HG03460 (cell line): ENCODE measurements around the gene CXCR3.
"Not testable (repeated sequence)": the region's sequence is repeated elsewhere in the genome, so short reads cannot be mapped to it uniquely, and the experiment has no call there.

Source experiments
- ATAC-seq: cut with Tn5 transposase; IDR thresholded peaks from one replicate; pipeline ENCODE4 v1.9.1; 2021; ENCODE audit not compliant: unreplicated experiment

The CXCR3 gene

DNA sequence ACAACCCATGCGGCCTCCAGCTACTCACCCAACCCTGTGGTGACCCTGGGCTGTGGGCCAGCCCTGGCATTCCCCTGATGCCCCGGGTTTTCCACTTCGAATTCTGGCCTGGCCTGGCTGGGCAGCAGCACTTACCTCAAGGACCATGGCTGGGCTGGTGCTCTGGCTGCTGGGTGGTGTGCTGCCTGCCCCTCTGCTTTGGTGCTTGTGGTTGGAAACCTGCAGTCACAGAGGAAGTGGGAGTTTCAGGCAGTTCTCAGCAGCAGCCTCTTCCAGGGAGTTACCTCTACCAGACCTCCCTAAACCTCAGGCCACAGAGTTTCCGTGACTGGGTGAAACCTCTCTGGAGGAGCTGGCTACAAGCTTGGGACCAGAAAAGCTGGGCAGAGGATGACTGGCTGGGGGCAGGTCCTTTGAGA lies at the start of gene CXCR3:
TSS of gene CXCR3 (minus strand) at position 209 of the 419 bp plus-strand sequence. CDS start at position 147, 62 bp downstream.
- peak; percentile 61 for ATAC-seq

- ATAC-seq, result no peak
Measured at GRCh38 chrX:71667328-71668247, 49.3 kb upstream of the CXCR3 start, which contains the start of gene LOC101059915. Gene LOC101059915 (plus strand): TSS chrX:71667546.

DNA sequence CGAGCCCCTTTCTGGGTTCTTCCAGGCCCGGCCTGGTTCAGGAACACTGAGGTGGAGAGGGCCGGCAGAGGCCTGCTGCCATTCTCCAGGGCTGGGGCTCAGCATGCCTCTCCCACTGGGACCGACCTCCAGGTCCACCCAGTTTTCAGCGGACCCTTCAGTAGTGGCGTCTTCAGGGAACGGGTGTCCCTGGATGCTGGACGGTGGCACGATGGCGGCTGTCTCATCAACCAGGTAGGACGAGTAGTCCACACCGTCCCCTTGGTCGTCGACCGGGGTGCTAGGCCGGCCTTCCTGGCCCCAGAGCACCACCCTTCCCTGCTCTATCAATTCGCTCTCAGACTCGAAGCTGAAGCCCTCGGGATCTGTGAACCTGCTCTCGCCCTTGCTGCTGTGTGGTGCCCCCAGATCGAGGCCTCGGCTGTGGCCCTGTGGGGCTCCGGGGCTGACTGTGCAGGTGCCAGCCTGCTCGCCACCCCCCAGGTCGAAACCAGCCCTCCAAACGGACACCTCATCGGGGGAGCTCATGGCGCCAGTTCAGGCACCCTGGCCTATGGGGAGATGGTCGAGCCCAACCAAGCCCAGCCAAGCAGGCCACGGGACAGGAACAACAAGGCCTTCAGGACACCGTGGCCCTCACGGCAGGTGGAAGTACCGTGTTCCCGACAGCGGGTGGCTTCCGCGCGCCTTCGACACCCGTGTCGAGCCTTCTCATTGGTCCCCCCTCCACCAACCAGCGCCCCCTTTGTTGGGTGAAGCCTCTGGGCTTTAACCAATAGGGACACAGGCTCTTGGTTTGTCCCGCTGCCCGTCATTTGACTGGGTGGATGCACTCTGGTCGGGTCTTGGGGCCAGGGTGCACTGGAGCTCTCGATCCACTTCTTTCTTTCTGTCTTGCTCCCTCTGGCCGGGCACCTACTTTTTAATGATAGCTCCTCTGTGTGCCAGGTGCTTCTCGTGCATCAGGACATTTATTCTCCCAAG lies 48.2 kb upstream of the CXCR3 start:
- ATAC-seq, result no peak

DNA sequence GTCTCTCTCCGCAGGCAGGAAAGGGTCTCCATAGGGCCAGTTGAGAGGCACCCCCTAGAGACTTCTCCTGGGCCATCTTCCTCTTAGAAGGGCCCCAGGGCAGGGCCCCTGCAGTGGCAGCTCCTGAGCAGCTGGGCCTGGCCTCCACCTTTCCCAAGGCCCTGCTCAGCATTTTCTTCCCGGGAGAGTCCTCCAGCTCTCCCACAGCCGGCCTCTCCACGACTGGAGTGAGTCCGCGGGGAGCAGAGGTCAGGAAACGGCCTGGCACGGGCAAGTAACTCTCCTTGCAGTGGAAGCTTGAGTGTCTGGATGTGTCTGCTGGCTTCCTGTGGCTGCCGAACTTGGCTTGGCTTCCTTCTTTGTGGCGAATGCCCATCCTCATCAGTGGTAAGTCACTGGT lies 47.4 kb upstream of the CXCR3 start:
- no peak for ATAC-seq

- ATAC-seq, result no peak
Measured at GRCh38 chrX:71664889-71665491, 46.7 kb upstream of the CXCR3 start.

- peak; percentile 56 for ATAC-seq
Measured at GRCh38 chrX:71664202-71664601, 45.9 kb upstream of the CXCR3 start.

DNA sequence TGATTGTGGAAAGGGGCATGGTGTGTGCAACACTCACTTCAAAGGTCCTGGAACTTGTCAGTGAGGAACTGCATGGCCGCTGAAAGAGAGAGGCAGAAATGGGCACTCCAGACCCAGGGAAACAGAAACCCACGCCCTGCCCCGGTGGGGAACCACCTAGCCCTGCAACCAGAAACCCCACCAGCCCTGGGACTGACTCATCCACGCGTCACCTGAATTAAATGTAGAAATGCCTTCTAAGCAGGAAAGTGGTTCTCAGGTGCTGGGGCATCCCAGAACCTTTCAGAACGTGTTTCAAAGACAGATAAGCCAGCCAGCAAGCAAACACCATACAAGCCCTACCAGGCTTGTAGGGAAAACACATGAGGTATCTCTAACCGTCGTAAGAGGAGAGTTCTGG lies 44.9 kb upstream of the CXCR3 start:
- ATAC-seq, result not testable (repeated sequence)

DNA sequence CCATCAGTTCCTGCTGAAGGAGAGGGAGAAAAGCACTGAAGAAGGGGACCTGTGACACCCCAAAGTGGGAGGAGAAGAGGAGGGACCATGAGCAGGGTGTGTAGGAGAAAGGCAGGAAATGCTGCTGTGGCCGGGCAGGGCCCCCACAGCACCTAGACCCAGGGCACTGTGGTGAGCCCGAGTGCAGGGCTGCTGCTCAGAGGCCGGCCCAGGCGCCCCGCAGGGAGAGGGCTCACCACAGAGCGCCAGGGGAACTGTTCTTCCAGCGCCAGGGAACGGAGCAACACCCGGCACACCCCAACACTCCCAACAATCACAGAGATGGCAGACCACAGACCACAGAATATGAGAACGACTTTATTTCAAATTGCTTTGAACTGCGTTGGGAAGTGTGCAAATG lies 44.3 kb upstream of the CXCR3 start:
- not testable (repeated sequence) for ATAC-seq

DNA sequence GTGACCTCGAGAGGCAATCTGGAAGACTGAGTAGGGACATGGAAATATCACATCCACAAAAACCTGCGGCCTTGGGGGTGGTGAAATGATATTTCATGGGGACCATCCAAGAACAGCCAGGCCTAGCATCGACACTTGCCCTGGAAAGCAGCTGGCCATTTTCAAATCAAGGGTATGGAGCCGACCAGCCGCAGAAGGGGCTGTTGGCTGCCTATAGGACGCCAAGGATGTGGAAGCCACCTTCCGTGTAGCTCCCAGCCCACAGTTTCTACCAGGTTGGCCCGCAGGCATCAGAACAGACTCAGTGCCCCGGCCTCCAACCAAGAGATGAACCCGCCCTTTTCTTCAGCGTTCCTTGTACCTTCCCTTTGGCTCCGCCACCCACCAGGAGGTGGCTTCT lies 43.6 kb upstream of the CXCR3 start:
- no peak for ATAC-seq

- ATAC-seq, result no peak
Measured at GRCh38 chrX:71660562-71661416, 42.5 kb upstream of the CXCR3 start.

- no peak for ATAC-seq
Measured at GRCh38 chrX:71659959-71660358, 41.6 kb upstream of the CXCR3 start.

DNA sequence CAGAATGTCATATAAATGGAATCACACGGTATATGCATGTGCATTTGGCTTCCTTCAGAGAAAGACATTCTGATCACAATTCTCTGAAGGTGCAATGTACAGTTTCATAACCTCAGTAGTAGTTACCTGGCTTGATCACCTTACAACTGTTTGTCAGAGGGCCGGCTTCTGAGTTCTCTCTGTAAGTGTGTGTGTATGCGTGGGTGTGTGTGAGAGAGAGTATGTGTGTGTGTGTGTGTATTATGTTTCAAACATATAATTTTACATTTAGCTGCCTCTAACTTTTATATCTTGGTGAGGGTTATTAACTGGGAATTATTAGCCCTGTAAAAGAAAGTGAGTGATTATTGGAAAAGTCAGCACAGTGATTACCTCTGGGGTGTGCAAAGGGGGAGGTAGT lies 41.0 kb upstream of the CXCR3 start:
- no peak for ATAC-seq

DNA sequence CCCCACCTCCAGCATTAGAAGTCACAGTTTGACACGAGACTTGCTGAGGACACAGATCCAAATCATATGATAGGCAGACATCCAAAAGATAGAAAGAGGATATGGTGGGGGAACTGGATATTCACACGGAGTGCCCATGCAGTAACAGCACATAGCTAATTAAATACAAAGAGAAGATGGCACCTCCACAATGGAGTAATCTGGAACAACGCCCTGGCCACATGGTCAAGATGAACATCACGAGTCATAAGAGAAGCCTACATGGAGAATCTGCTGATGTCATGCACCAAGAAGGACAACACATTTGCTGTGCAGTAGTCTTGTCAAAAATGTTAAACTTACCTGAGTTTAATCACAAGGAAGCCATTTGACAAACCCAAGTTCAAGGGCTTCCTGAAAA lies 39.0 kb upstream of the CXCR3 start:
- ATAC-seq, result no peak

- no peak for ATAC-seq
Measured at GRCh38 chrX:71653344-71653743, 35.0 kb upstream of the CXCR3 start.

GRCh38 chrX:71652405-71652804 lies 34.1 kb upstream of the CXCR3 start:
- no peak for ATAC-seq

GRCh38 chrX:71650333-71650969 lies 32.1 kb upstream of the CXCR3 start:
- peak; percentile 88 for ATAC-seq

- ATAC-seq, result not testable (repeated sequence)
Measured at GRCh38 chrX:71644406-71644805, 26.1 kb upstream of the CXCR3 start.

- ATAC-seq, result no peak
Measured at GRCh38 chrX:71640002-71640401, 21.7 kb upstream of the CXCR3 start.

DNA sequence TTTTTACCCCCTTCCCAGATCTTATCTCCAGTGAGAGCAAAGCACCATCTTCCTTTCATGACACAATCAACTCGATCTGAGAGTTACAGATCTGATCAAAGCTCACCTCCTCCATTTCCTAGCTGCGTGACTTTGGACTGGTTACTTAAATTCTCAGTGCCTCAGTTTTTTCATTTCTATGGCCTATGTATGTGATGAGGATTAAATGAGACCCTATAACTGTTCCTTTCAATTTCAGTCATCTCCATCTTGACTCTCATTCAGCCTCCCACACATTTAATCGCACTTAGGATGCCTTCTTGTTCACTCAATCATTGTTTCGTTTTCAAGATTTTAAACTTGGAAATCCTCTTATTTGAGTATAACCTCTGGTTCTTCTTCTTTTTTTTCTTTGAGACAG lies 20.1 kb upstream of the CXCR3 start:
- ATAC-seq, result no peak

DNA sequence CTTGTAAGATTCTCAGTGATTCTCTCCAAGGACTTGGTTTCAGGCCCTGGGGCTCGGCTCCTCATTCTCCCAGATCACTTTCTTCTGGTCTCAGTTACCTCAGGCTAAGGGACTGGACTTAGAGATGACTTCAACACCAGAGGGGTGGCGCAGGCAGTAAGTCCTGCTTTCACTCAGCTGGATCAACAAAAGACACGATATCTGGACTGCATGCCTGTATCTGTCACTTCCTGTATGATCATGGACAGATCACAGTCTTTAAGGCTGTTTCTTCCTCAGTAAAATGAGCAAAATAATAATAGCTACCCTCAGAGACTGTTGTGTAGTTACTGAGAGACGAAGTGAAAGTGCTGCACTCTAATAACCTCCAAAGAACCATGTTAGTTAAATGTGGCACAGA lies 19.5 kb upstream of the CXCR3 start:
- ATAC-seq, result no peak
